Endothelial cell of umbilical vein (primary cell): ENCODE data around the gene STIM1. TPM values are rescaled to one million over a fixed set of nuclear protein-coding genes. Genes with fewer than 3 reads are reported as not detected.
A peak's percentile ranks its signal among the peaks of the same experiment; 100 is the strongest.

Source experiments
- BruUV-seq: library from RNA; stranded (reverse); fragments of 400-500 nt; replicated peaks from 2 replicates; lab custom pipeline; 2021; lab: Mats Ljungman, UMichigan
- CTCF ChIA-PET: fragments of 300-600, 350-600 bp; sonication (Branson Sonifier 250); formaldehyde crosslinking; loops from one replicate; lab custom pipeline; 2021; ENCODE audit warnings: antibody characterized with exemption, inconsistent platforms; lab: Charles Lee
- POLR2A ChIA-PET: fragments of 300-600, 350-600 bp; sonication (Branson Sonifier 250); formaldehyde crosslinking; loops from one replicate; lab custom pipeline; 2021; ENCODE audit warnings: antibody characterized with exemption, inconsistent platforms; lab: Charles Lee
- DNase-seq: peaks from one replicate; pipeline ENCODE4 v3.0.0-alpha.2; 2011; ENCODE audit warnings: low read depth, low spot score
- FAIRE-seq: peaks from 2 replicates; lab custom pipeline; 2011; peaks lifted over from hg19 to GRCh38; lab: Jason Lieb, UNC
- H2AFZ ChIP-seq: 2 replicates; pipeline ENCODE4 v1.6.0; 2012; ENCODE audit warnings: low read depth, low read length, control low read depth, inconsistent platforms
- H3K27ac ChIP-seq: 2 replicates; pipeline ENCODE4 v1.5.1; 2011; ENCODE audit warnings: low read depth, mild to moderate bottlenecking, control low read depth, low read length, moderate library complexity; ENCODE audit not compliant: insufficient read depth
- H3K27me3 ChIP-seq, 2 experiments: 2 replicates each; pipeline versions ENCODE4 v1.6.0 to v1.6.1; 2011; ENCODE audit warnings: low read length in 2 of 2, mixed read lengths in 1 of 2; ENCODE audit not compliant: control insufficient read depth in 2 of 2, insufficient read depth in 2 of 2
- H3K36me3 ChIP-seq, 2 experiments: 2 replicates in 1 of 2; 3 replicates in 1 of 2; pipeline ENCODE4 v1.5.1; 2011; ENCODE audit warnings: low read length in 2 of 2, mild to moderate bottlenecking in 1 of 2, moderate library complexity in 1 of 2; ENCODE audit not compliant: control insufficient read depth in 2 of 2, insufficient read depth in 2 of 2; ENCODE audit errors: extremely low read depth in 1 of 2
- H3K4me1 ChIP-seq: 3 replicates; pipeline ENCODE4 v1.5.1; 2011; ENCODE audit warnings: mild to moderate bottlenecking, low read length; ENCODE audit not compliant: control insufficient read depth, insufficient read depth; ENCODE audit errors: extremely low read depth
- H3K4me2 ChIP-seq: 2 replicates; pipeline ENCODE4 v1.6.1; 2011; ENCODE audit warnings: low read length, control low read depth, mixed read lengths; ENCODE audit not compliant: insufficient read depth
- H3K4me3 ChIP-seq, 3 experiments: fragments of 200-600 bp in 1 of 3; sonication (generic), shearing (Covaris generic) in 1 of 3; replicated peaks in 1 of 3; 2 replicates each; pipeline ENCODE4 v1.5.1; 2011 to 2016; ENCODE audit warnings: control low read depth in 3 of 3, low read length in 3 of 3, mild to moderate bottlenecking in 2 of 3, inconsistent platforms in 1 of 3, low read depth in 1 of 3, moderate library complexity in 1 of 3; ENCODE audit not compliant: insufficient read depth in 1 of 3
- H3K79me2 ChIP-seq: 2 replicates; pipeline ENCODE4 v1.6.0; 2012; ENCODE audit warnings: low read length, inconsistent platforms; ENCODE audit not compliant: control insufficient read depth, insufficient read depth
- H3K9ac ChIP-seq: replicated peaks from 2 replicates; pipeline ENCODE3; 2011; ENCODE audit warnings: low read length, control low read depth; ENCODE audit not compliant: insufficient read depth; ENCODE audit errors: extremely low read depth
- H3K9me1 ChIP-seq: replicated peaks from 3 replicates; pipeline ENCODE4 v1.6.0; 2011; ENCODE audit warnings: mild to moderate bottlenecking, low read length; ENCODE audit not compliant: control insufficient read depth, insufficient read depth; ENCODE audit errors: extremely low read depth
- H3K9me3 ChIP-seq: replicated peaks from 2 replicates; pipeline ENCODE4 v1.5.1; 2012; ENCODE audit warnings: low read length, inconsistent platforms; ENCODE audit not compliant: control insufficient read depth, insufficient read depth
- H4K20me1 ChIP-seq: replicated peaks from 2 replicates; pipeline ENCODE3; 2011; ENCODE audit warnings: mild to moderate bottlenecking, low read length; ENCODE audit not compliant: control insufficient read depth, insufficient read depth; ENCODE audit errors: extremely low read depth
- CTCF ChIP-seq, 2 donors: IDR thresholded peaks; 1 replicate in 1 of 2; 2 replicates in 1 of 2; pipeline ENCODE4 v1.5.1; 2011; ENCODE audit warnings: low read length in 2 of 2, mild to moderate bottlenecking in 2 of 2, moderate library complexity in 2 of 2, control low read depth in 1 of 2, inconsistent platforms in 1 of 2, low read depth in 1 of 2; ENCODE audit not compliant: insufficient read depth in 1 of 2; ENCODE audit errors: extremely low read depth in 1 of 2
- EZH2 ChIP-seq: IDR thresholded peaks from 2 replicates; pipeline ENCODE4 v1.6.1; 2012; ENCODE audit warnings: borderline replicate concordance, low read depth, mild to moderate bottlenecking, moderate library complexity, low read length, inconsistent platforms; ENCODE audit not compliant: severe bottlenecking
- JUN ChIP-seq: IDR thresholded peaks from 2 replicates; pipeline ENCODE4 v1.6.1; 2011; ENCODE audit warnings: borderline replicate concordance, low read depth; ENCODE audit not compliant: insufficient read length, insufficient read depth
- POLR2A ChIP-seq: IDR thresholded peaks from 2 replicates; pipeline ENCODE4 v1.6.1; 2012; ENCODE audit warnings: low read depth, mild to moderate bottlenecking, control low read depth, low read length
- POLR2AphosphoS5 ChIP-seq: IDR thresholded peaks from 2 replicates; pipeline ENCODE4 v1.6.1; 2012; ENCODE audit warnings: low read depth, mild to moderate bottlenecking, control low read depth, low read length, moderate library complexity; ENCODE audit not compliant: insufficient read depth
- dilution Hi-C: fragments of 300-500 bp; cut with MboI; formaldehyde crosslinking; loops from one replicate; pipeline ENCODE4 v1.15.0; 2019; ENCODE audit warnings: low sequenced_read_pairs; ENCODE audit not compliant: extremely low pct_ligation_motif_present
- intact Hi-C: fragments of 100-400 bp; cut with micrococcal nuclease; formaldehyde crosslinking; loops from one replicate; pipeline ENCODE4 v1.10.0; 2022
- polyA plus RNA-seq, 4 experiments: library from polyadenylated mRNA; depleted of rRNA in 3 of 4; stranded (reverse) in 3 of 4; unstranded in 1 of 4; fragments of >200 nt; gene quantifications; 2 replicates each; pipeline versions ENCODE4 v1.2.1 to v1.2.3, GENCODE V29; 2011 to 2012; ENCODE audit warnings: missing spikeins in 1 of 4
- total RNA-seq: library from RNA; stranded (reverse); gene quantifications from 2 replicates; pipeline ENCODE4 v1.2.3, GENCODE V29; 2021
- TF ChIP-seq, protein P1 (sequence below): IDR thresholded peaks from 2 replicates; pipeline ENCODE4 v1.6.1; 2011; ENCODE audit not compliant: insufficient read depth, insufficient read length

The STIM1 gene
- total and polyA plus RNA-seq, 2 donors (not counting 3 experiments of a cell fraction or from before 2014, with no cell fraction given): 32.7 to 33.4 TPM

DNA sequence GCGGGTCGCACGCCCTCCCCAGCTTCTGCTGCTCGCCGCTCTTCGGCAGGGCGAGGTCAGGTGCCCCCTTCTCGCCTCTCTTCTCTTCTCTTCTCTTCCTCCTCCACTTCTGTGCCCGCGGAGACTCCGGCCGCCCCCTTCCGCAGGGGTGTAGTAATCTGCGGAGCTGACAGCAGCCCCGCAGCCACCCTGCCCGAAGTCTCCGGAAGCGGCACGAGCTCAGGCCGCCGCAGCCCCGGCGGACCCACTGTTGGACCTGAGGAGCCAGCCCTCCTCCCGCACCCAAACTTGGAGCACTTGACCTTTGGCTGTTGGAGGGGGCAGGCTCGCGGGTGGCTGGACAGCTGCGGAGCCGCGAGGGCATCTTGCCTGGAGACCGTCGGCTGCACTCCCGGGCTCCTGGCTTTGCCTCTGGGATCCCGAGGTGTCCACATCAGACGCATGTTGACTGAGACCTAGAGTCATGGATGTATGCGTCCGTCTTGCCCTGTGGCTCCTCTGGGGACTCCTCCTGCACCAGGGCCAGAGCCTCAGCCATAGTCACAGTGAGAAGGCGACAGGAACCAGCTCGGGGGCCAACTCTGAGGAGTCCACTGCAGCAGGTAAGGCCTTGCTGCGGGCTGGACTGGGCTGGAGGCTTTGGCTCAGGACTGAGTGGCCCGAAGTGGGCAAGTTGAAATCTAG is 486 bp downstream of the STIM1 start:
- H3K4me3 ChIP-seq: peak overlapping the region; percentile 33 to 88 (median 68)
- intact Hi-C loops: loop anchor here (1.0 to 5.0 kb wide), 5 partner anchors 9 to 216 kb away; no protein-coding TSS in a partner anchor
- BruUV-seq: no TSS peak
- peak; percentile 46 for DNase-seq
- FAIRE-seq: peak; percentile 21
- no peaks in the 10 kb centered on the region for H3K9me3 ChIP-seq
- H2AFZ ChIP-seq: peak overlapping the region; percentile 88
- no peaks in the 10 kb centered on the region for H3K9me1 ChIP-seq
- dilution Hi-C loops: loop anchor here (25.0 kb wide), 1 partner anchor 206 kb away; no protein-coding TSS in a partner anchor
- no peaks in the 10 kb centered on the region for H3K36me3 ChIP-seq
- CTCF ChIA-PET: interaction anchor here (0.9 to 13.5 kb wide), 42 partner anchors 9 to 239 kb away, joined by 3 to 871 read pairs (median 10); partner anchors contain the start of genes PGAP2, RHOG and RRM1
- H4K20me1 ChIP-seq: no peaks in the 10 kb centered on the region
- H3K4me1 ChIP-seq: peaks cover 15% of the 10 kb centered on the region
- H3K27ac ChIP-seq: no peak overlapping the region
- POLR2A ChIA-PET: interaction anchor here (0.6 to 1.3 kb wide), 4 partner anchors 12 to 202 kb away, joined by 3 to 4 read pairs (median 4); no protein-coding TSS in a partner anchor
- H3K4me2 ChIP-seq: peak overlapping the region; percentile 51
- TF ChIP-seq JUN (no peak), POLR2AphosphoS5 (no peak), EZH2 (no peak), CTCF (IDR thresholded peaks at IDR 0.05; ENCODE audit: extremely low read depth in 1 of 2, insufficient read depth in 1 of 2, low read depth in 1 of 2, low read length in 2 of 2) (no peak), POLR2A (no peak)
- TF ChIP-seq, protein P1, sequence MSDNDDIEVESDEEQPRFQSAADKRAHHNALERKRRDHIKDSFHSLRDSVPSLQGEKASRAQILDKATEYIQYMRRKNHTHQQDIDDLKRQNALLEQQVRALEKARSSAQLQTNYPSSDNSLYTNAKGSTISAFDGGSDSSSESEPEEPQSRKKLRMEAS: no peak
- peak overlapping the region; percentile 62 for H3K9ac ChIP-seq
- no peaks in the 10 kb centered on the region for H3K27me3 ChIP-seq
- H3K79me2 ChIP-seq: peaks cover 7% of the 10 kb centered on the region
